ENCODE results near the gene RAPGEF5.

The RAPGEF5 gene

GRCh38 chr7:22378199-22378980, 21.4 kb upstream of the RAPGEF5 start:
- no peak for DNase-seq

GRCh38 chr7:22377703-22378102, 20.7 kb upstream of the RAPGEF5 start:
- DNase-seq, result no peak

GRCh38 chr7:22375359-22376048, 18.6 kb upstream of the RAPGEF5 start:
- DNase-seq, result no peak

- no peak for DNase-seq
Observed at GRCh38 chr7:22373911-22374310, 17.0 kb upstream of the RAPGEF5 start.

GRCh38 chr7:22373388-22373787, 16.4 kb upstream of the RAPGEF5 start:
- DNase-seq, result no peak

- DNase-seq, result no peak
Observed at GRCh38 chr7:22372863-22373262, 15.9 kb upstream of the RAPGEF5 start.

- no peak for DNase-seq
Observed at GRCh38 chr7:22371878-22372277, 14.9 kb upstream of the RAPGEF5 start.

- no peak for DNase-seq
Observed at GRCh38 chr7:22364900-22365299, 7.9 kb upstream of the RAPGEF5 start.

- no peak for DNase-seq
Observed at GRCh38 chr7:22363756-22364422, 6.9 kb upstream of the RAPGEF5 start.

- no peak for DNase-seq
Observed at GRCh38 chr7:22361795-22362194, 4.8 kb upstream of the RAPGEF5 start.

- DNase-seq, result no peak
Observed at GRCh38 chr7:22361320-22361719, 4.4 kb upstream of the RAPGEF5 start.

- no peak for DNase-seq
Observed at GRCh38 chr7:22358820-22359697, 2.1 kb upstream of the RAPGEF5 start.

GRCh38 chr7:22357311-22358175, 589 bp upstream of the RAPGEF5 start:
- DNase-seq, result no peak

GRCh38 chr7:22356010-22356691, 803 bp downstream of the RAPGEF5 start:
- DNase-seq, result no peak

- no peak for DNase-seq
Observed at GRCh38 chr7:22355620-22356009, 1.3 kb downstream of the RAPGEF5 start.

- no peak for DNase-seq
Observed at GRCh38 chr7:22354462-22354861, 2.5 kb downstream of the RAPGEF5 start.

GRCh38 chr7:22352887-22353286, 4.1 kb downstream of the RAPGEF5 start:
- no peak for DNase-seq

GRCh38 chr7:22351878-22352277, 5.1 kb downstream of the RAPGEF5 start:
- DNase-seq, result no peak

GRCh38 chr7:22351329-22351692, 5.6 kb downstream of the RAPGEF5 start:
- DNase-seq, result no peak

GRCh38 chr7:22350466-22351328, 6.3 kb downstream of the RAPGEF5 start:
- DNase-seq, result no peak

Measured in activated CD4-positive, alpha-beta T cell treated with anti-CD3 and anti-CD28 coated beads for 1 hour (primary cell).